ENCODE results near the gene PET100. TPM values are rescaled to one million over a fixed set of nuclear protein-coding genes. Genes with fewer than 3 reads are reported as not detected.
A peak's percentile ranks its signal among the peaks of the same experiment; 100 is the strongest.

PET100 gene
- total RNA-seq, 2 donors from 2014 or later: 149 to 182 TPM

DNA sequence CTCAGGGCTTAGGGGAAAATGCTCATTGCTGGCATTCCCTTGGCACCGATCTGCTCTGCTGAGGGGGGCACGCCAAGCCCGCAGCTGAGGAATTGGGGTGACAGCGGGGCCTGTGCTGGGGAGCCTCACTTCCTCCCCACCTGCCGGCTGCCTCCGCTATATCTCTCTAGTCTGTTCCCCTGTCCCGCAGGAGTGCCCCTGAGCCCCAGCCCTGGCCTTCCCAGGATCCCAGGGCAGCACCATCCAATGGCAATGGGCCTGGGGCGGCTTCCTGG, 16.8 kb downstream of the PET100 start:
- no peak overlapping the region for H3K4me3 Mint-ChIP-seq
- WGBS, 2 experiments (ENCODE audit: insufficient coverage in 1 of 2, insufficient read length in 1 of 2): 88% methylated on average over 4 to 8 of the region's 8 CpGs
- H3K36me3 Mint-ChIP-seq (ENCODE audit: low read depth): peaks cover 30% of the 10 kb centered on the region
- H3K9me3 ChIP-seq (ENCODE audit: control insufficient read depth, low read length): no peaks in the 10 kb centered on the region
- H3K27ac Mint-ChIP-seq: no peak overlapping the region
- H3K27me3 ChIP-seq (ENCODE audit: control insufficient read depth, insufficient read depth, low read length, poor library complexity, severe bottlenecking): peaks cover 6% of the 10 kb centered on the region
- H3K9me3 Mint-ChIP-seq: peaks cover 2% of the 10 kb centered on the region
- no peaks in the 10 kb centered on the region for H3K4me1 ChIP-seq (ENCODE audit: control insufficient read depth, insufficient read depth, low read length)
- DNase-seq: peak; percentile 49
- peaks cover 7% of the 10 kb centered on the region for H3K36me3 ChIP-seq (ENCODE audit: control insufficient read depth, insufficient read depth, low read length)
- peaks cover 8% of the 10 kb centered on the region for H3K4me1 Mint-ChIP-seq
- TF ChIP-seq, protein P1, sequence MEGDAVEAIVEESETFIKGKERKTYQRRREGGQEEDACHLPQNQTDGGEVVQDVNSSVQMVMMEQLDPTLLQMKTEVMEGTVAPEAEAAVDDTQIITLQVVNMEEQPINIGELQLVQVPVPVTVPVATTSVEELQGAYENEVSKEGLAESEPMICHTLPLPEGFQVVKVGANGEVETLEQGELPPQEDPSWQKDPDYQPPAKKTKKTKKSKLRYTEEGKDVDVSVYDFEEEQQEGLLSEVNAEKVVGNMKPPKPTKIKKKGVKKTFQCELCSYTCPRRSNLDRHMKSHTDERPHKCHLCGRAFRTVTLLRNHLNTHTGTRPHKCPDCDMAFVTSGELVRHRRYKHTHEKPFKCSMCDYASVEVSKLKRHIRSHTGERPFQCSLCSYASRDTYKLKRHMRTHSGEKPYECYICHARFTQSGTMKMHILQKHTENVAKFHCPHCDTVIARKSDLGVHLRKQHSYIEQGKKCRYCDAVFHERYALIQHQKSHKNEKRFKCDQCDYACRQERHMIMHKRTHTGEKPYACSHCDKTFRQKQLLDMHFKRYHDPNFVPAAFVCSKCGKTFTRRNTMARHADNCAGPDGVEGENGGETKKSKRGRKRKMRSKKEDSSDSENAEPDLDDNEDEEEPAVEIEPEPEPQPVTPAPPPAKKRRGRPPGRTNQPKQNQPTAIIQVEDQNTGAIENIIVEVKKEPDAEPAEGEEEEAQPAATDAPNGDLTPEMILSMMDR (conservative IDR thresholded peaks at IDR 0.05): no peak
- no peak overlapping the region for H3K9ac ChIP-seq (ENCODE audit: extremely low read depth, low read length, poor library complexity, severe bottlenecking)
- no peak overlapping the region for H3K27ac ChIP-seq (ENCODE audit: low read depth, low read length)
- no peak overlapping the region for H3K4me3 ChIP-seq (ENCODE audit: low read length)
- H3K27me3 Mint-ChIP-seq (ENCODE audit: insufficient read depth): peaks cover 13% of the 10 kb centered on the region

GRCh38 chr19:7647156-7647555, 17.6 kb downstream of the PET100 start:
- Mint-ChIP-seq H3K27ac (no peak overlapping the region), H3K27me3 (ENCODE audit: insufficient read depth) (peaks cover 19% of the 10 kb centered on the region), H3K9me3 (peaks cover 2% of the 10 kb centered on the region), H3K4me3 (no peak overlapping the region), H3K4me1 (peaks cover 8% of the 10 kb centered on the region), H3K36me3 (ENCODE audit: low read depth) (peaks cover 29% of the 10 kb centered on the region)
- Histone ChIP-seq H3K9me3 (ENCODE audit: control insufficient read depth, low read length) (no peaks in the 10 kb centered on the region), H3K4me1 (ENCODE audit: control insufficient read depth, insufficient read depth, low read length) (no peaks in the 10 kb centered on the region), H3K4me3 (ENCODE audit: low read length) (no peak overlapping the region), H3K9ac (ENCODE audit: extremely low read depth, low read length, poor library complexity, severe bottlenecking) (no peak overlapping the region), H3K27ac (ENCODE audit: low read depth, low read length) (no peak overlapping the region), H3K36me3 (ENCODE audit: control insufficient read depth, insufficient read depth, low read length) (peaks cover 7% of the 10 kb centered on the region), H3K27me3 (ENCODE audit: control insufficient read depth, insufficient read depth, low read length, poor library complexity, severe bottlenecking) (peaks cover 6% of the 10 kb centered on the region)
- no peak for DNase-seq
- TF ChIP-seq, protein P1 (conservative IDR thresholded peaks at IDR 0.05): no peak
- WGBS, 2 experiments (ENCODE audit: insufficient coverage in 1 of 2, insufficient read length in 1 of 2): 89 to 93% methylated on average over 18 to 26 of the region's 26 CpGs

DNA sequence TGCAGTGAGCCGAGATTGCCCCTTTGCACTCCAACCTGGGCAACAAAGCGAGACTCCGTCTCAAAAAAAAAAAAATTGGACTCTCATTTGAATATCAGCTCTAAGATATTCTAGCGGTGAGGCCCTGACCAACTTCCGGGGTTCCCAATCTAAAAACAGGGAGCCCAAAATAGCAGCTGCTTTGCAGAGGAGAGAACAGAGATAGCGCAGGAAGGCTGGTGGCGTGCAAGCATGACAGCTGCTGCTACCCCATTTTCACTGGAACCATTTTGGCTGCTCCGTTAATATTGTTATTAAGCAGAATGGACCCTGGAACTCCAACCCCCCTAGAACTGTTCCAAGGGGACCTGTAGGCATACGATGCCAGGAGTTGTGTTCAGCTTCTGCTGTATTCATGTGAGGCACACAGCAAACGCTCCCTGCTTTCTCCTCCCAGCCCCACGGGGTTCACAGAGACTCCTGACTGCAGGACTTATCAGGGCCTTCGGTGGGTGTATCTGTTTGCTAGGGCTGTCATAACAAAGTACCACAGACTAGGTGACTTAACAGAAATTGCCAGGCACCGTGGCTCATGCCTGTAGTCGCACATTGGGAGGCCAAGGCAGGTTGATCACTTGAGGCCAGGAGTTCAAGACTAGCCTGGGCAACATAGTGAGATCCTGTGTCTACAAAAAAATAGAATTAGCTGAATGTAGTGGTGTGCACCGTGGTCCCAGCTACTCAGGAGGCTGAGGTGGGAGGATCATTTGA, 18.8 kb downstream of the PET100 start:
- Histone ChIP-seq H3K27me3 (ENCODE audit: control insufficient read depth, insufficient read depth, low read length, poor library complexity, severe bottlenecking) (peaks cover 6% of the 10 kb centered on the region), H3K4me3 (ENCODE audit: low read length) (no peak overlapping the region), H3K4me1 (ENCODE audit: control insufficient read depth, insufficient read depth, low read length) (no peaks in the 10 kb centered on the region), H3K9ac (ENCODE audit: extremely low read depth, low read length, poor library complexity, severe bottlenecking) (no peak overlapping the region), H3K27ac (ENCODE audit: low read depth, low read length) (no peak overlapping the region), H3K36me3 (ENCODE audit: control insufficient read depth, insufficient read depth, low read length) (peaks cover 7% of the 10 kb centered on the region), H3K9me3 (ENCODE audit: control insufficient read depth, low read length) (no peaks in the 10 kb centered on the region)
- H3K27me3 Mint-ChIP-seq (ENCODE audit: insufficient read depth): peaks cover 32% of the 10 kb centered on the region
- 90 to 94% methylated on average over 11 to 15 of the region's 15 CpGs for whole genome bisulfite sequencing, 2 experiments (ENCODE audit: insufficient coverage in 1 of 2, insufficient read length in 1 of 2)
- H3K4me1 Mint-ChIP-seq: peaks cover 8% of the 10 kb centered on the region
- H3K27ac Mint-ChIP-seq: no peak overlapping the region
- no peaks in the 10 kb centered on the region for H3K9me3 Mint-ChIP-seq
- H3K36me3 Mint-ChIP-seq (ENCODE audit: low read depth): peaks cover 22% of the 10 kb centered on the region
- H3K4me3 Mint-ChIP-seq: no peak overlapping the region
- no peak for DNase-seq
- TF ChIP-seq, protein P1 (conservative IDR thresholded peaks at IDR 0.05): no peak

All from endodermal cell (in vitro differentiated cells).